SJCRH30 (cell line): Measurements from ENCODE around the gene KXD1. TPM values are rescaled to one million over a fixed set of nuclear protein-coding genes. Genes with fewer than 3 reads are reported as not detected.
"Not testable (repeated sequence)": the region's sequence is repeated elsewhere in the genome, so short reads cannot be mapped to it uniquely, and the experiment has no call there.

Experiments used
- DNase-seq, 2 experiments: peaks; one replicate each; pipeline ENCODE4 v3.0.0-alpha.2; 2015 to 2020
- H3K27ac ChIP-seq: fragments of 250-450 bp; sonication (Bioruptor Pico); 2 replicates; pipeline ENCODE4 v1.5.1; 2020; ENCODE audit warnings: mild to moderate bottlenecking, moderate library complexity
- H3K27me3 ChIP-seq: fragments of 250-450 bp; sonication (Bioruptor Pico); 2 replicates; pipeline ENCODE4 v1.5.1; 2020; ENCODE audit warnings: mild to moderate bottlenecking, moderate library complexity
- H3K36me3 ChIP-seq: fragments of 250-450 bp; sonication (Bioruptor Pico); 2 replicates; pipeline ENCODE4 v1.5.1; 2020; ENCODE audit warnings: mild to moderate bottlenecking, moderate library complexity
- H3K4me1 ChIP-seq: fragments of 250-450 bp; sonication (Bioruptor Pico); 2 replicates; pipeline ENCODE4 v1.5.1; 2020; ENCODE audit warnings: mild to moderate bottlenecking, moderate library complexity
- H3K4me3 ChIP-seq: fragments of 250-450 bp; sonication (Bioruptor Pico); 2 replicates; pipeline ENCODE4 v1.5.1; 2020; ENCODE audit warnings: mild to moderate bottlenecking, moderate library complexity
- H3K9me3 ChIP-seq: fragments of 250-450 bp; sonication (Bioruptor Pico); replicated peaks from 2 replicates; pipeline ENCODE4 v1.5.1; 2020; ENCODE audit warnings: mild to moderate bottlenecking, moderate library complexity
- total RNA-seq: library from RNA; depleted of rRNA; stranded (reverse); fragments of >200 nt; shearing (Covaris generic); gene quantifications from 2 replicates; pipeline ENCODE4 v1.2.3, GENCODE V29; 2014

Gene KXD1
- total RNA-seq, 1 experiment from 2014 or later: 75.8 TPM

DNA sequence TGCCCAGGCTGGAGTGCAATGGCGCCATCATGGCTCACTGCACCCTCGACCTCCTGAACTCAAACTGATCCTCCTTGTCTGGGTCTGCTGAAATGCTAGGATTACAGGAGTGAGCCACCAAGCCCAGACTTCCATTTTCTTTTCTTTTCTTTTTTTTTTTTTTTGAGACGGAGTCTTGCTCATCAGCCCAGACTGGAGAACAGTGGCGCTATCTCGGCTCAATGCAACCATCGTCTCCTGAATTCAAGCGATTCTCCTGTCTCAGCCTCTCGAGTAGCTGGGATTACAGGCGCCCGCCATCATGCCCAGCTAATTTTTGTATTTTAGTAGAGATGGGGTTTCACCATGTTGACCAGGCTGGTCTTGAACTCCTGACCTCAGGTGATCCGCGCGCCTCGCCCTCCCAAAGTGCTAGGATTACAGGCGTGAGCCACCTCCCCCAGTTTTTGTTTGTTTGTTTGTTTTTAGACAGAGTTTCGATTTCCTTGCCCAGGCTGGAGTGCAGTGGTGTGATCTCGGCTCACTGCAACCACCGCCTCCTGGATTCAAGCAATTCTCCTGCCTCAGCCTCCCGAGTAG lies 34.7 kb upstream of the KXD1 start:
- not testable (repeated sequence) for H3K27ac ChIP-seq, H3K27me3 ChIP-seq, H3K4me1 ChIP-seq, H3K36me3 ChIP-seq, DNase-seq, H3K9me3 ChIP-seq, H3K4me3 ChIP-seq

DNA sequence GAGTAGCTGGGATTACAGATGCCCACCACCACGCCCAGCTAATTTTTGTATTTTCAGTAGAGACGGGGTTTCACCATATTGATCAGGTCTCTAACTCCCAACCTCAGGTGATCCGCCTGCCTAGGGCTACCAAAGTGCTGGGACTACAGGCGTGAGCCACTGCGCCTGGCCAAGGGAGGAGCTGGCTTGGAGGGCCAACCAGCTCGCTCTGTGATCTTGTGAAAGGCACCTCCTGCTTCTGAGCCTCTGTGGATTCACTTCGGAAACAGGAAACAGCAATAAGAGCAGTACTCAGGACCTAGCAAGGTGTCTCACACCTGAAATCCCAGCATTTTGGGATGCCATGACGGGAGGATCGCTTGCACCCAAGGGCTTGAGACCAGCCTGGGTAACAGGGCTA lies 33.8 kb upstream of the KXD1 start:
- Histone ChIP-seq H3K36me3 (no peaks in the 10 kb centered on the region), H3K9me3 (no peaks in the 10 kb centered on the region), H3K27me3 (no peaks in the 10 kb centered on the region), H3K4me3 (no peak overlapping the region), H3K4me1 (peaks cover 3% of the 10 kb centered on the region; the same call in 1 of the 2 replicates), H3K27ac (no peak overlapping the region)
- DNase-seq: no peak

DNA sequence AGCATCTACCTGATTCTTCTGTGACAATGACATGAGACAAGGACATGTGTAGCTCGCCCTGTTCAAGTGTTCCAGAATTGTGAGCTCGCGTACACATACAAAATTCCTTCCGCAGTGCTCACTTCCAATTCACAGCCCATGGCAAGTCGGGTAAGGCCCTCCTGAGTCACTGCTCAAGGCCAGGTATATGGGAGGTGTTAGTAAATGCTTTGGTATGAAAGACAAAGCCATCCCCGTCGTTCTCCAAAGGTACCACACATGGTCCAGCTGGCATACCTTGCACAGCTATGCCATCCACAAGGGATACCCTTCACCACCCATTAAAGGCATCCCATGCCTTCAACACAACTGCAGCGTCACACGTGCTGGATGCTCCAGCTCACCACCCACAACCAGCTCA lies 31.4 kb upstream of the KXD1 start:
- Histone ChIP-seq H3K9me3 (no peaks in the 10 kb centered on the region), H3K4me3 (no peak overlapping the region), H3K27ac (no peak overlapping the region), H3K27me3 (no peaks in the 10 kb centered on the region), H3K36me3 (no peaks in the 10 kb centered on the region), H3K4me1 (no peaks in the 10 kb centered on the region)
- no peak for DNase-seq

DNA sequence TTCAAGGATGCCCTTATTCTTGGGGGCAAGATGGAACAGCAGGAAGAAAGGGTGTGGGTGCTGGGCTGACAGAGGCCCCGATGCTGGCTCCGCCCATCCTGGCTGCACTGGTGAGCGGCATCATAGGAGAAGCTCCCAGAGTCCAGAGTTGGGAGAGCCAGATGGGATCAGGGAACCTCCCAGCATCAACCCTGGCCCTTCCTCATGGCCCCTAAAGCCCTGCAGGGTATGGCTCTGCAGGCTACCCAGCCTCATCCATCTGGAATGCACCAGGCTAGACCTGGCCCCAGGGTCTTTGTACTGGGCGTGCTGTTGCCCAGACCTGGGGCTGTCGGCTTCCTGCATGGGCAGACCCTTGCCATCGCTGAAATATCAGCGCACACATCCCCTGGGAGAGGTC lies 27.9 kb upstream of the KXD1 start:
- peaks cover 3% of the 10 kb centered on the region; the same call in 1 of the 2 replicates for H3K36me3 ChIP-seq
- no peak for DNase-seq

DNA sequence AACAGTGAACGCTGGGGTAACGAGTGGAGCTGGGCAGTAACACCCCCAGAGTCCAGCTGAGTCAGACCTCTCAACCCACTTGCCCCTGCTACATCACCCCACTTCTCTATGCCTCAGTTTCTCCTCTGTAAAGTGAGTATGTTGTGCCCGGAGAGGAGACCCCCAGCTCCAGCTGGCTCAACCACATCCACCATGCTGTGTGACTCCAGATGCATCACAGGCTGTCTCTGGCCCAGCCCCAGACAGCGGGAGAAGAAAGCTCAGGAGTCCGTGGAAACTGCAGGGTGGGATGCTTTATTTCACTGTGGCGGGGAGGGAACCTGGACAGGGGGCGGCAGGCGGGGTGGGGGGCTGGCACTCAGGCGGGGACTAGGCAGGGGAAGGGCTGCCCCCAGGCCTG lies 26.2 kb upstream of the KXD1 start:
- no peak for DNase-seq
- Histone ChIP-seq H3K4me3 (no peak overlapping the region), H3K4me1 (no peaks in the 10 kb centered on the region), H3K27me3 (no peaks in the 10 kb centered on the region), H3K27ac (no peak overlapping the region), H3K9me3 (no peaks in the 10 kb centered on the region), H3K36me3 (peaks cover 6% of the 10 kb centered on the region; the same call in 1 of the 2 replicates)

More for the DNA sequence above, 27.9 kb upstream of the KXD1 start:
- Histone ChIP-seq H3K27me3 (no peaks in the 10 kb centered on the region), H3K4me3 (no peak overlapping the region), H3K9me3 (no peaks in the 10 kb centered on the region), H3K27ac (no peak overlapping the region), H3K4me1 (no peaks in the 10 kb centered on the region)

DNA sequence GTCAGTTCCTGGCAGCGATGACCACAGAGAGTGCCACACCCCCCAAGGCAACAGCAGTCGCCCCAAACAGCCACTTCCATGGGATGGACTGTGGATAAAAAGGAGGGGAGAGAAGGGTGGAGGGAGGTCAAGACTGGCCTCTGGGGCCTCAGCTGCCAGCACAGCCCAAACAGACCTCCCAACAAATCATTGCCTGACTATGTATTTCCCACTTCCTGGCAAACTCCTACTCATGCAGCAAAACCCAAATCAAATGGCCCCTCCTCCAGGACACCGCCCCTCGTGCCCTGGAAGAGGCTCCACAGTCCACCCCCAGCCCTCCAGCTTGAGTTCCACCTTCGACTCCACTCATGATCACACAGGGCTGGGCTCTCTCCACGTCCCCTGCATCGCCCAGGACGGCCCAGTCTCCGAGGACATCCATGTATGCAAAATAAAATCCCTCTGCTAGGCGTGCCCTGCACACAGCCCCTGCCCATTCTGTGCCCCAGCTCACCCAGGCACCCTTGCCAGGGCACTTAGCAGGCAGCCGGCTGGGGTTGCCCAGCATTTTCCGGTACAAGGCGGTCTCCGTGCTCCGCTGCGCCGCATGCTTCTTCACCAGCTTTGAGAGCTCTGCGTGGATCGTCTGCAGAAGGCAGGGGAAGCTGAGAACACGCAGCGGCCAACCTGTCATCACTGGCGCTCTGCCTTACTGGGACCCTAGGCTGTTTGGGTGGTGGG lies 25.3 kb upstream of the KXD1 start:
- Histone ChIP-seq H3K4me3 (no peak overlapping the region), H3K4me1 (no peaks in the 10 kb centered on the region), H3K9me3 (no peaks in the 10 kb centered on the region), H3K27me3 (no peaks in the 10 kb centered on the region), H3K36me3 (peaks cover 6% of the 10 kb centered on the region; the same call in 1 of the 2 replicates), H3K27ac (no peak overlapping the region)
- DNase-seq: no peak

DNA sequence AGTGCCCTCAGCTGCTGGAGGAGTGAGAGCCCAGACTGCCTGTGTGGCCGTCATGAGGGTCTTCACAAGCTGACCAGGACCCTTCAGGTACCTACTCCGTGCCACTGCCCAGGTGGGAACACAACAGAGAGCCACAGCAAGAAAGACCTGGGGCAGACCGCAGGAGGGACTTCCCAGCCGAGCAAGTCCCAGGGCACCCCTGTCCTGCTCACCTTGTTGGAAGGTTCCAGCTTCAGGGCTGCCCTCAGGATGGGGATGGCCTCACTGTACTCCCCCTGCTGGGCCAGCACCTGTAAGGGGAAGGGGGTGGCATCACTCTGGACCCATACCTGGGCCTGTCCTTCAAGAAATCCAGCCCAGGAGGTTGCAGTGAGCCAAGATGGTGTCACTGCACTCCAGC lies 24.6 kb upstream of the KXD1 start:
- Histone ChIP-seq H3K9me3 (no peaks in the 10 kb centered on the region), H3K27ac (no peak overlapping the region), H3K4me1 (no peaks in the 10 kb centered on the region), H3K4me3 (no peak overlapping the region), H3K27me3 (no peaks in the 10 kb centered on the region), H3K36me3 (peaks cover 6% of the 10 kb centered on the region; the same call in 1 of the 2 replicates)
- no peak for DNase-seq

DNA sequence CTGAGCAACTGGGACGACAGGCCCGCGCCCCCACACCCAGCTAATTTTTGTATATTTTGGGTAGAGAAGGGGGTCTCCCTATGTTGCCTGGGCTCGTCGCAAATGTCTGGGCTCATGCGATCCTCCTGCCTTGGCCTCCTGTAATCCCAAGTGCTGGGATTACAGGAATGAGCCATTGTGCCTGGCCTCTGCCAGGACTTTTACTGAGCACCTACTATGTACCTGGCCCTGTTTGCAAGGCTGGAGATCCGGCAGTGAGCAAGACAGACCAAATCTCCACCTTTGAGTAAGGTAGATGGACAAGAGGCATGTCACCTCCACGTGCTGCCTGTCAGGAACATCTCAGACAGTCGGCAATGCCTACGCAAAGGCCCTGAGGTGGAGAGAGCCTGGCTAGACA lies 21.2 kb upstream of the KXD1 start:
- H3K27me3 ChIP-seq: no peaks in the 10 kb centered on the region
- H3K27ac ChIP-seq: no peak overlapping the region
- peaks cover 8% of the 10 kb centered on the region; the same call in 1 of the 2 replicates for H3K36me3 ChIP-seq
- H3K4me3 ChIP-seq: no peak overlapping the region
- DNase-seq: no peak
- H3K4me1 ChIP-seq: no peaks in the 10 kb centered on the region
- no peaks in the 10 kb centered on the region for H3K9me3 ChIP-seq

DNA sequence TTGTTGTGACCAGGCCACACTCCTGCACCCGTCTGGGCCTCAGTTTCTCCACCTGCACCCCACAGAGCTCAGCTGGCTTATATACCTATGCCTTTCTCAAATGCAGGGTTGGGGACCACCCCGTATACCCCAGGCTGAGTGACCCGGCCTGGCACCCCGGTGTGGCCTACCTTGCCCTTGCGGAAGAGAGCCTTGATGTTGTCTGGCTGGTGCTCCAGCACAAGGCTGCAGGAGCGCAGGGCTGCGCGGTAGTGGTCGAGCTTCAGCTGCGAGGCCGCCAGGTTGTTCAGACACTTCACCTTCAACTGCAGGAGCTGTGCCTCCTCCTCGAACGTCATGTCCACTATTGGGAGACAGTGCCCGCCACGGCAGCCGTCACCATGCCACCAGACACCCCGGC lies 20.2 kb upstream of the KXD1 start:
- DNase-seq: no peak
- Histone ChIP-seq H3K9me3 (no peaks in the 10 kb centered on the region), H3K4me1 (0 out of 2 replicates have a peak, but pooled peaks cover under 1% of the 10 kb centered on the region), H3K27ac (no peak overlapping the region), H3K36me3 (peaks cover 8% of the 10 kb centered on the region; the same call in 1 of the 2 replicates), H3K4me3 (no peak overlapping the region), H3K27me3 (no peaks in the 10 kb centered on the region)

DNA sequence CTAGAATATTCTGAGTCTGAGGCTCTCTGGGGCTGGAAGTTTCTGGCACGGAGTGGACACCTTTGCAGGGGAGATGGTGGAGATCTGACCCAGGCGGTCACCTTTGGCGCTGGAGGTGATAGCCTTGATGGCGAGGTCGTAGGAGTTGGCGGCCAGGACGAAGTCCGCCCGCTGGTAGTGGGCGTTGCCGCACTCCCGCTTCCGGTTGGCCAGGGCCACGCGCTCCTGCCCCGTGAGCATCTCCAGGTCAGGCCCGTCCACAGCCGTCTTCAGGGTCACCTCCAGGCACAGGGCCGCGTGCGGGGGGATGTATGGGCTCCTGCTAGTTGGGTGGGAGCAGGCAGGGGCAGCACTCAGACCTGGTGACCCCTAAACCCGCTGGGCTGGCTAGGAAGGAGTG lies 19.6 kb upstream of the KXD1 start:
- peaks cover 5% of the 10 kb centered on the region; the same call in 1 of the 2 replicates for H3K36me3 ChIP-seq

DNA sequence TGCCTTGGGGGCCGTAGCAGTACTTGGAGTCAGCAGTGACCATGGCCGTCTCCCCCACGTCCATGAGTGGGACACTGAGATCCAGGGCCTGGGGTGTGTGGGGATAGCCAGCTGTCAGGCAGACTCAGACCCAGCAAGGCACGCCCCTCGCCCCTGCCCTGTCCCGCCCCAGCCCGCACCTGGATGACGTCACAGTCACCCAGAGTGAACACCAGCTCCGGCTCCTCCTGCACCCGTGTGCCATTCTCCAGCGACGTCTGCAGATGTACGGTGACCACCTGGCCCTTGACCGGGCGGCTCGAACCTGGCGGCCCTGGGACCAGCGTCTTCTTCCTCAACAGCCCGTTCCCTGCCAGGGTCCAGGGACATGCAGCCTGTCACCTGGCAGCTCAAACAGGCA lies 18.3 kb upstream of the KXD1 start:
- H3K4me1 ChIP-seq: 0 out of 2 replicates have a peak, but pooled peaks cover 5% of the 10 kb centered on the region
- peaks cover 5% of the 10 kb centered on the region; the same call in 1 of the 2 replicates for H3K36me3 ChIP-seq
- no peak overlapping the region for H3K27ac ChIP-seq
- H3K27me3 ChIP-seq: no peaks in the 10 kb centered on the region
- DNase-seq: no peak
- H3K9me3 ChIP-seq: no peaks in the 10 kb centered on the region
- no peak overlapping the region for H3K4me3 ChIP-seq

More for the DNA sequence above, 19.6 kb upstream of the KXD1 start:
- H3K9me3 ChIP-seq: no peaks in the 10 kb centered on the region
- DNase-seq: no peak
- H3K27ac ChIP-seq: no peak overlapping the region
- no peaks in the 10 kb centered on the region for H3K27me3 ChIP-seq
- 0 out of 2 replicates have a peak, but pooled peaks cover 2% of the 10 kb centered on the region for H3K4me1 ChIP-seq
- H3K4me3 ChIP-seq: no peak overlapping the region

DNA sequence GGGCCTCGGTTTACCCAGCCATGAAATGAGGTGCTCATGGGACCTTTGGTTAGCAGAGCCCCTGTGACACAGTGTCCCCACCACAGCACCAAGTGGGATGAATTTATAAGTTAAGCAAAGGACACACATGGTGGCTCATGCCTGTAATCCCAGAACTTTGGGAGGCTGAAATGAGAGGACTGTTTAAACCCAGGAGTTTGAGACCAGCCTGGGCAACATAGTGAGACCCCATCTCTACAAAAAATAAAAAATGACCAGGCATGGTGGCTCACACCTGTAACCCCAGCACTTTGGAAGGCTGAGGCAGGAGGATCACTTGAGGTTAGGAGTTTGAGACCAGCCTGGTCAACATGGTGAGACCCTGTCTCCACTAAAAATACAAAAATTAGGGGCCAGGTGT lies 17.5 kb upstream of the KXD1 start:
- not testable (repeated sequence) for H3K4me3 ChIP-seq, DNase-seq, H3K27me3 ChIP-seq, H3K9me3 ChIP-seq, H3K36me3 ChIP-seq, H3K4me1 ChIP-seq, H3K27ac ChIP-seq

DNA sequence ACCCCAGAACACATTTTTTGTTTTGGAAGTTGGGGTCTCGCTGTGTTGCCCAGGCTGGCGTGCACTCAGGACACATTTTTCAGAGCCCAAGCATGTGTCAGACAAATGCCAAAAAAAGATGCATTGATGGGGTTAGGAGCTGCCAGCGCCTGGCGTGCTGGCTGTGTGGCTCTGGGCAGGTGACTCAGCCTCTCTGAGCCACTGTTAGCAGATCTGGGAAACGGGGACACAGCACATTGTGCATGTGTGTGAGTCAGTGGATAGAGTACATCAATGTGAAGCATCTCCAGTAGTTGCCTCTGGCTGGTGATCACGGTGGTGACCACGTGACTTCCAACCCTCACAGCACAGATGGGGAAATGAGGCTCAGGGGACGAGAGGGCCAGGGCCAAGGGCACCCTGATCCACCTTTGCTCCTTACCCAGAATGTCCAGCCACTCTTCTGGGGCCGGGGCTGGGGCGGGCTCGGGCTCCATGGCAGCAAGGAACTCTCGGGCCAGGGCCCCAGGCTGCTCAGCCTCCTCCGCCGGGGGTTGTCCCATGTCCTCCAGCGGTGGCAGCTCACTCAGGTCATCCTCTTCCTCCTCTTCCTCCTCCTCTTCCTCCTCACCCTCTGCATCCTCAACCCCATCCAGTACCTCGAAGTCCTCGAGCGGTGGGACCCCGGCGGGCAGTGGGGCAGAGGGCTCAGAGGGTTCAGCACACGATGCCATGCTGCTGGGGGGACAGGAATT lies 16.2 kb upstream of the KXD1 start:
- no peak for DNase-seq
- 0 out of 2 replicates have a peak, but pooled peaks cover 5% of the 10 kb centered on the region for H3K4me1 ChIP-seq
- no peaks in the 10 kb centered on the region for H3K9me3 ChIP-seq
- H3K27me3 ChIP-seq: no peaks in the 10 kb centered on the region
- 0 out of 2 replicates have a peak, but pooled peaks cover 2% of the 10 kb centered on the region for H3K36me3 ChIP-seq
- H3K4me3 ChIP-seq: no peak overlapping the region
- no peak overlapping the region for H3K27ac ChIP-seq

DNA sequence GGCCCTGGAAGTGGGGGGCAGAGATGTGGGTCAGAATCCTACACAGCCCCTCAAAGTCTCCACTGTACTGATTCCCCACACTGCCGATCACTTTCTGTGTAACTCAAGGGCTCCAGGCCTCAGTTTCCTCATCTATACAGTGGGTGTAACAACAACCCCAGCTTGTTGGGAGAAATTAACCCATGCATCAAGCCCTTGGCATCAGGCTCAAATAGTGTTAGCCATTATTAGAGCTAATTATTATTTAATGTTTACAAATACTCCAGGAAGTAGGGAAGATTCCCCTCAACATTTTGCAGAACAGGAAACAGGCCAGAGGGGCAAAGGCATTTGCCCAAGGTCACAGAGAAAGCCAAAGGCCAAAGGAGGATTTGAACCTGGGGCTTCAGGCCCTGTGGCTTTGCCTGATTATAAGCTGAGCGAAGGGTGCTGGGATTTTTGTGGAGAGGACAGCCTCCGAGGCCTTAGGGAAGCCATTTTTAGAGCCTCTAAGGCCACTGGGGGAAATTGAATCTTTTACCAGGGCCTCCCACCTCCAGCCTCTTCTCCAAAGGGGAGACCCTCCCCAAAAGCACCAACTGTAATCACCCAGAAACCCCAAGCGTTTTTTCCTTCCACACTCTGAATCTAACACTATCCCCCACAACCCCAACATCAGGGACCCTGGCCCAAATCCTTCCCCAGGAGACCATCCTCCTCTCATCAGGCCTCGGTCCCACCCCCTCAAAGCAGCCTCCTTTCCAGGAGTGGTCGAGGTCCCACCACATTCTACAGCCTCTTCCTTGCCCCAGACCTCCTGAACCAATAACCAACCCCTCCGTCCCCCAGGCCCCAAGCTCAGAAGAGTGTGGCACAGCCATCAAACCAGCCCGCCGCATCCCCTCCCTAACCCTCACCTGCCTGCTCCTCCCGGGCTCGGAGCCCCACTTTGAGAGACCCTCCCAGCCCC lies 15.4 kb upstream of the KXD1 start:
- DNase-seq: peak in 1 of 2 experiments; percentile 29
- Histone ChIP-seq H3K27ac (no peak overlapping the region), H3K27me3 (no peaks in the 10 kb centered on the region), H3K4me3 (peak overlapping the region; percentile 60), H3K9me3 (no peaks in the 10 kb centered on the region), H3K36me3 (0 out of 2 replicates have a peak, but pooled peaks cover 2% of the 10 kb centered on the region), H3K4me1 (0 out of 2 replicates have a peak, but pooled peaks cover 5% of the 10 kb centered on the region)
